Measurements from ENCODE around the gene DOCK2.

Gene DOCK2

GRCh38 chr5:169682026-169682425 is 45.0 kb downstream of the DOCK2 start:
- Histone ChIP-seq H3K9ac (ENCODE audit: low read depth in 1 of 2, low read length in 2 of 2) (no peak overlapping the region), H3K4me1 (ENCODE audit: control insufficient read depth in 2 of 2, insufficient read depth in 2 of 2, low read length in 2 of 2) (no peaks in the 10 kb centered on the region), H3K4me3 (ENCODE audit: low read length in 2 of 2) (no peak overlapping the region), H3K27ac (ENCODE audit: low read depth in 2 of 2, low read length in 2 of 2) (no peak overlapping the region), H3K36me3 (ENCODE audit: control insufficient read depth in 2 of 2, insufficient read depth in 2 of 2, low read length in 2 of 2) (peaks cover 5 to 11% of the 10 kb centered on the region in 2 donors), H3K9me3 (ENCODE audit: control insufficient read depth in 2 of 2, low read length in 2 of 2) (no peaks in the 10 kb centered on the region), H3K27me3 (ENCODE audit: control insufficient read depth in 2 of 2, insufficient read depth in 2 of 2, low read length in 2 of 2) (no peaks in the 10 kb centered on the region)

- Histone ChIP-seq H3K9me3 (ENCODE audit: control insufficient read depth in 2 of 2, low read length in 2 of 2) (no peaks in the 10 kb centered on the region), H3K4me1 (ENCODE audit: control insufficient read depth in 2 of 2, insufficient read depth in 2 of 2, low read length in 2 of 2) (no peaks in the 10 kb centered on the region), H3K27me3 (ENCODE audit: control insufficient read depth in 2 of 2, insufficient read depth in 2 of 2, low read length in 2 of 2) (no peaks in the 10 kb centered on the region), H3K27ac (ENCODE audit: low read depth in 2 of 2, low read length in 2 of 2) (no peak overlapping the region), H3K4me3 (ENCODE audit: low read length in 2 of 2) (no peak overlapping the region), H3K36me3 (ENCODE audit: control insufficient read depth in 2 of 2, insufficient read depth in 2 of 2, low read length in 2 of 2) (peaks cover 5 to 16% of the 10 kb centered on the region in 2 donors), H3K9ac (ENCODE audit: low read depth in 1 of 2, low read length in 2 of 2) (no peak overlapping the region)
Observed at GRCh38 chr5:169686137-169686536, 49.1 kb downstream of the DOCK2 start.

- H3K36me3 ChIP-seq (ENCODE audit: control insufficient read depth in 2 of 2, insufficient read depth in 2 of 2, low read length in 2 of 2) = peaks cover 5 to 11% of the 10 kb centered on the region in 2 donors
- no peaks in the 10 kb centered on the region for H3K27me3 ChIP-seq (ENCODE audit: control insufficient read depth in 2 of 2, insufficient read depth in 2 of 2, low read length in 2 of 2)
- H3K27ac ChIP-seq (ENCODE audit: low read depth in 2 of 2, low read length in 2 of 2) = no peak overlapping the region
- H3K9ac ChIP-seq (ENCODE audit: low read depth in 1 of 2, low read length in 2 of 2) = no peak overlapping the region
- no peaks in the 10 kb centered on the region for H3K4me1 ChIP-seq (ENCODE audit: control insufficient read depth in 2 of 2, insufficient read depth in 2 of 2, low read length in 2 of 2)
- H3K9me3 ChIP-seq (ENCODE audit: control insufficient read depth in 2 of 2, low read length in 2 of 2) = no peaks in the 10 kb centered on the region
- no peak overlapping the region for H3K4me3 ChIP-seq (ENCODE audit: low read length in 2 of 2)
Observed at GRCh38 chr5:169688106-169688505, 51.0 kb downstream of the DOCK2 start.

DNA sequence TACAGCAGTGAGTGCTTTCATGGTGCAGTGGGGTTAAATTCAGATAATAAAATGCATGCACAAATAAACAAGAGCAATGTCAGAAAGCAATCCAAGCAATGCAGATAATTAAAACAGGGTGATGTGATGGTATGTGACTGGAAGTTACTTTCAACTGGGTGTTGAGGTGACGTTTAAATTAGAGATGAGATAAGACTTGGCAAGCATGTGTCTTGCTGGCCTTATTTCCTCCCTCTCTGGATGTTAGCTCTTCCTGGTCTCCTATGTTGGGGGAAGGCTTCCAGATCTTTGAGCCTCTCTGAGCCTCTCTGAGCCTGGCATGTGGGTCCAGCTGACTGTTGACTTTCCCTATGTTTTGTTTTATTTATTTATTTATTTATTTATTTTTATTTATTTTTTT is 54.4 kb downstream of the DOCK2 start:
- H3K9ac ChIP-seq (ENCODE audit: low read depth in 1 of 2, low read length in 2 of 2) = no peak overlapping the region
- H3K4me1 ChIP-seq (ENCODE audit: control insufficient read depth in 2 of 2, insufficient read depth in 2 of 2, low read length in 2 of 2) = no peaks in the 10 kb centered on the region
- no peaks in the 10 kb centered on the region for H3K9me3 ChIP-seq (ENCODE audit: control insufficient read depth in 2 of 2, low read length in 2 of 2)
- H3K27ac ChIP-seq (ENCODE audit: low read depth in 2 of 2, low read length in 2 of 2) = no peak overlapping the region
- peaks cover 0 to 7% of the 10 kb centered on the region in 2 donors for H3K36me3 ChIP-seq (ENCODE audit: control insufficient read depth in 2 of 2, insufficient read depth in 2 of 2, low read length in 2 of 2)
- H3K27me3 ChIP-seq (ENCODE audit: control insufficient read depth in 2 of 2, insufficient read depth in 2 of 2, low read length in 2 of 2) = no peaks in the 10 kb centered on the region
- no peak overlapping the region for H3K4me3 ChIP-seq (ENCODE audit: low read length in 2 of 2)

DNA sequence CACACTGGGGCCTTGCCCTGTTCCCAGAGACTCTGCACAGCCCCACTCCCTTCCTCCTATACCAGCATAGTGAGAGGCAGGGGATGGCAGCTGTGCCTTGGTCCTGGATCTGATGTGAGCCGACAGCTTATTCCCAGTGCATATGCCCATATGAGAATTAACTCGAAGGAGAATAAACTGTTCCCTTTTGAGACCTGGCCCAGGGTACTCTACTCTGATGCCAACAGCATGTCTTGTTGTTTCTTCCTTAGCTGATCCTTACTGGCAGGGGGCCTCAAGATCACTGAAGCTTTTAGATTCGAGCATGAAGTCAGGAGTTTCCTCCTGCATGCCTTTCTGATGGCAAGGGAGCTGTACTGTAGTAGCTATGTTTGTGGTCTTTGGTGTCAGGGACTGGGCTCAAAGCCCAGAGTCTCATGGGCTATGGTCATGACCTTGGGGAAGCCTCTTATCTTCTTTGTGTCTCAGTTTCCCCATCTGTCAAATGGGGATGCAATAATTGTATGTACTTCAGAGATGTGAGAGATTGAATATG is 57.1 kb downstream of the DOCK2 start:
- Histone ChIP-seq H3K4me3 (ENCODE audit: low read length in 2 of 2) (no peak overlapping the region), H3K9ac (ENCODE audit: low read depth in 1 of 2, low read length in 2 of 2) (no peak overlapping the region), H3K27me3 (ENCODE audit: control insufficient read depth in 2 of 2, insufficient read depth in 2 of 2, low read length in 2 of 2) (no peaks in the 10 kb centered on the region), H3K4me1 (ENCODE audit: control insufficient read depth in 2 of 2, insufficient read depth in 2 of 2, low read length in 2 of 2) (no peaks in the 10 kb centered on the region), H3K27ac (ENCODE audit: low read depth in 2 of 2, low read length in 2 of 2) (no peak overlapping the region), H3K36me3 (ENCODE audit: control insufficient read depth in 2 of 2, insufficient read depth in 2 of 2, low read length in 2 of 2) (peaks cover 0 to 15% of the 10 kb centered on the region in 2 donors), H3K9me3 (ENCODE audit: control insufficient read depth in 2 of 2, low read length in 2 of 2) (no peaks in the 10 kb centered on the region)

- Histone ChIP-seq H3K9me3 (ENCODE audit: control insufficient read depth in 2 of 2, low read length in 2 of 2) (no peaks in the 10 kb centered on the region), H3K4me1 (ENCODE audit: control insufficient read depth in 2 of 2, insufficient read depth in 2 of 2, low read length in 2 of 2) (no peaks in the 10 kb centered on the region), H3K4me3 (ENCODE audit: low read length in 2 of 2) (no peak overlapping the region), H3K36me3 (ENCODE audit: control insufficient read depth in 2 of 2, insufficient read depth in 2 of 2, low read length in 2 of 2) (peaks cover 0 to 14% of the 10 kb centered on the region in 2 donors), H3K27me3 (ENCODE audit: control insufficient read depth in 2 of 2, insufficient read depth in 2 of 2, low read length in 2 of 2) (no peaks in the 10 kb centered on the region), H3K9ac (ENCODE audit: low read depth in 1 of 2, low read length in 2 of 2) (no peak overlapping the region), H3K27ac (ENCODE audit: low read depth in 2 of 2, low read length in 2 of 2) (no peak overlapping the region)
Observed at GRCh38 chr5:169695025-169695625, 58.0 kb downstream of the DOCK2 start.

DNA sequence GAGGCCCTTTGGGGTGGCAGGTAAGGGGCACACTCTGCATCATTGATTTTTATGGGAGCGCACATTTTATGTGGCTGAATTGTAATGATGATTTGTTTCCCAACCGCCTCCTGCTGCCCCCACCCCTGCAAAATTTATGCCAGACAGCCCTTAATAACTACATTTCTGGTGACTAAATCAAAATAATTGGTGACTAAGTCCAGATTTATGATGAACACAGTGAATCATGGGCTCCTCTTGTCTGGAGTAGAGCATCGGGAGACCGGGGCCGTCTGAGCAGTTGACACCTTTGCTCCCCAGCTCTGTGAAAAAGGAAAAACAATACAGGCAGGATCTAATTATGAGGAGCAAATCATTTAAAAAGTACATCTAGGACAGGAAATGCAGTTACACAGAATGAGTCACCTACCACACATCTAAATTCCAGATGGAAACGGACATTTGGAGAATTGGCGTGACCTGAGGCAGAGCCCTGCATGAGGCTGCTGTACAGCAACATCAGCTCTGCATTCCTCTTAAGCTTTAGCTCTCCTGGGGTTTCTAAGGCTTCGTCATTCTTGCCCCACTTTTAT is 58.9 kb downstream of the DOCK2 start:
- H3K4me1 ChIP-seq (ENCODE audit: control insufficient read depth in 2 of 2, insufficient read depth in 2 of 2, low read length in 2 of 2) = no peaks in the 10 kb centered on the region
- no peaks in the 10 kb centered on the region for H3K9me3 ChIP-seq (ENCODE audit: control insufficient read depth in 2 of 2, low read length in 2 of 2)
- peaks cover 0 to 14% of the 10 kb centered on the region in 2 donors for H3K36me3 ChIP-seq (ENCODE audit: control insufficient read depth in 2 of 2, insufficient read depth in 2 of 2, low read length in 2 of 2)

DNA sequence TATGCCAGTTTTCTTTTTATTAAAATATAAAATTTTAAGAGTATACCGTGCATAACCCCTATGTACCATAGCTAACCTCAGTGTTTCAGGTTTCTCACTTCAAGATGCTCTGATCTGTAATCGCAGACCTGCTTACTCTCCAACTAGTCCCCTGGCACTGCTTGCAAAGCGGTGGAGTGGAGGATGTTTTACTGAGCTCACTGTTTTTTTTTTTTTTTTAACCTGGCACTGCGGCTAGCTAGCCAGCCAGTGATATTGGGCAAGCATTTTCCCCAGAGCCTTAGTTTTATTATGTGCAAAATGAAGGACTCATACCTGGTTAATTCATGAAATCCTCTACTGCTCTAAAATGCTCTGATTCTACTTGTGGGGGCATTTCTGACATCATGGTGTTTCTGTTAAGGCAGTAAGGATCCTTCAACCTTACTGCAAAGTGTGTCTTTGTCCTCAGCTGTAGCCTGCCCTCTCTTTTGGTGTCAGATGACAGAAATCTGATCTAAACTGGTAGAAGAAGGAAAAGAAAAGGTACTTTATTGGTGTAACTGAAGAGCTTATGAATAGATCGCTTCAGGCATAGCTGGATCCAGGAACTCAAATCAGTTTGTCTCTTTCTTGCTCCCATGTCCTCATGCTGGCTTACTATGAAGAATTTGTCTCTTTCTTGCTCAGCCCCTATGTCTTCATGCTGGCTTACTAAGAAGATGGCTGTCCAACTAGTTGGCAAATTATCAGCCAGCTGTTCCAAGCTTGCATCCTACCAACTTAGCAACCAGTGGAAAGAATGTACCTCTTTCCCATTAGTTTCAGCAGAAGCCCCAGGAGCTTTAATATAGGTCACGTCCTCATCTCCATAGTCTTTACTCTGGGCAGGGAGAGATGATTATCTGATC is 59.8 kb downstream of the DOCK2 start:
- Histone ChIP-seq H3K4me3 (ENCODE audit: low read length in 2 of 2) (no peak overlapping the region), H3K27me3 (ENCODE audit: control insufficient read depth in 2 of 2, insufficient read depth in 2 of 2, low read length in 2 of 2) (no peaks in the 10 kb centered on the region), H3K4me1 (ENCODE audit: control insufficient read depth in 2 of 2, insufficient read depth in 2 of 2, low read length in 2 of 2) (no peaks in the 10 kb centered on the region), H3K36me3 (ENCODE audit: control insufficient read depth in 2 of 2, insufficient read depth in 2 of 2, low read length in 2 of 2) (peaks cover 0 to 14% of the 10 kb centered on the region in 2 donors), H3K27ac (ENCODE audit: low read depth in 2 of 2, low read length in 2 of 2) (no peak overlapping the region), H3K9ac (ENCODE audit: low read depth in 1 of 2, low read length in 2 of 2) (no peak overlapping the region), H3K9me3 (ENCODE audit: control insufficient read depth in 2 of 2, low read length in 2 of 2) (no peaks in the 10 kb centered on the region)

More for the DNA sequence above, 58.9 kb downstream of the DOCK2 start:
- H3K27me3 ChIP-seq (ENCODE audit: control insufficient read depth in 2 of 2, insufficient read depth in 2 of 2, low read length in 2 of 2) = no peaks in the 10 kb centered on the region
- no peak overlapping the region for H3K4me3 ChIP-seq (ENCODE audit: low read length in 2 of 2)
- H3K27ac ChIP-seq (ENCODE audit: low read depth in 2 of 2, low read length in 2 of 2) = no peak overlapping the region
- H3K9ac ChIP-seq (ENCODE audit: low read depth in 1 of 2, low read length in 2 of 2) = no peak overlapping the region

DNA sequence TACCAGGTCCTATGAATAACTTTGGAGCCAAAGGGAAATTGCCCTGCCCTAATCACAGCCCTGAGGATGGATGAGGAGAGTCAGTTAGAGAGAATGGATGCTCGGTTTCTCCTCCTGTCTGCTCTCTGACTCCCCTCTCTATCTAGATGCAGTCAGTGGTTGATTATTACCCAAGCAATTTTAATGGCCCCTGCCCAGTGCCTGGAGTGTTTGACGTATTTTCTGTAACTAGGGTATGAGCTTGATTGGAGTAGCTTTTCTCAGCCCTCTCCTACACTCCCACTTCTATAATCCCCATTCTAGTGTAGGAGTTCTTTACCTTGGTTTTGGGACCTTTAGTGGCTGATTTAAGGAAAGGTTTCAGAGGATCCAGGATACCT is 60.4 kb downstream of the DOCK2 start:
- peaks cover 0 to 18% of the 10 kb centered on the region in 2 donors for H3K36me3 ChIP-seq (ENCODE audit: control insufficient read depth in 2 of 2, insufficient read depth in 2 of 2, low read length in 2 of 2)

DNA sequence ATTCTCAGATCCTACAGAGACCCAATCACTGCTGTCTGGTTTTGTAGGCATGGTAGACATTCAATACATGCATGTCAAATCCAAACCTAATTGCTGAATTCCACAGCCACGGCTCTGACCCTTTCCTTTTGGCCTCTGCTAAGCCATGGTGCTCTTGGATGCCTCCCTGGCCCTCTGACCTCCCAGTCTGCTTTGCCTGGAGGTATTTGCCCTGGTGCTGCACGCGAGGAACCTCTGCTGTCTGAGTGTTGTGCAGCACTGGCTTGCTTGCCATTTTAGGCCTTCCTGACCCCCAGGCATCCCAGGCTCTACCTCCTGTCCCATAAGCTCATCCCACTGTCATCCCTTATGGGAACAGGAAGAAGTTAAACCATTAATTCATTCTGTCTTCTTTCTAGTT is 60.9 kb downstream of the DOCK2 start:
- H3K4me3 ChIP-seq (ENCODE audit: low read length in 2 of 2) = no peak overlapping the region
- H3K27me3 ChIP-seq (ENCODE audit: control insufficient read depth in 2 of 2, insufficient read depth in 2 of 2, low read length in 2 of 2) = no peaks in the 10 kb centered on the region
- no peak overlapping the region for H3K27ac ChIP-seq (ENCODE audit: low read depth in 2 of 2, low read length in 2 of 2)
- H3K9me3 ChIP-seq (ENCODE audit: control insufficient read depth in 2 of 2, low read length in 2 of 2) = no peaks in the 10 kb centered on the region
- H3K36me3 ChIP-seq (ENCODE audit: control insufficient read depth in 2 of 2, insufficient read depth in 2 of 2, low read length in 2 of 2) = peaks cover 0 to 18% of the 10 kb centered on the region in 2 donors
- H3K4me1 ChIP-seq (ENCODE audit: control insufficient read depth in 2 of 2, insufficient read depth in 2 of 2, low read length in 2 of 2) = no peaks in the 10 kb centered on the region
- H3K9ac ChIP-seq (ENCODE audit: low read depth in 1 of 2, low read length in 2 of 2) = no peak overlapping the region

More for the DNA sequence above, 60.4 kb downstream of the DOCK2 start:
- no peak overlapping the region for H3K9ac ChIP-seq (ENCODE audit: low read depth in 1 of 2, low read length in 2 of 2)
- no peaks in the 10 kb centered on the region for H3K27me3 ChIP-seq (ENCODE audit: control insufficient read depth in 2 of 2, insufficient read depth in 2 of 2, low read length in 2 of 2)
- H3K27ac ChIP-seq (ENCODE audit: low read depth in 2 of 2, low read length in 2 of 2) = no peak overlapping the region
- H3K4me1 ChIP-seq (ENCODE audit: control insufficient read depth in 2 of 2, insufficient read depth in 2 of 2, low read length in 2 of 2) = no peaks in the 10 kb centered on the region
- no peak overlapping the region for H3K4me3 ChIP-seq (ENCODE audit: low read length in 2 of 2)
- no peaks in the 10 kb centered on the region for H3K9me3 ChIP-seq (ENCODE audit: control insufficient read depth in 2 of 2, low read length in 2 of 2)
